HG03565 (cell line): Measurements from ENCODE around the gene THOC5.
"Not testable (repeated sequence)": the region's sequence is repeated elsewhere in the genome, so short reads cannot be mapped to it uniquely, and the experiment has no call there.

Experiments used
- ATAC-seq: cut with Tn5 transposase; IDR thresholded peaks from one replicate; pipeline ENCODE4 v1.9.1; 2021; ENCODE audit warnings: mild to moderate bottlenecking, moderate library complexity; ENCODE audit not compliant: unreplicated experiment

Gene THOC5

GRCh38 chr22:29511126-29511862, 42.3 kb downstream of the THOC5 start:
- no peak for ATAC-seq

- ATAC-seq, result no peak
Observed at GRCh38 chr22:29510542-29510941, 43.0 kb downstream of the THOC5 start.

GRCh38 chr22:29509815-29510214, 43.7 kb downstream of the THOC5 start:
- ATAC-seq, result no peak

- ATAC-seq, result no peak
Observed at GRCh38 chr22:29509298-29509697, 44.3 kb downstream of the THOC5 start.

- ATAC-seq, result no peak
Observed at GRCh38 chr22:29503811-29504372, 49.7 kb downstream of the THOC5 start.

- no peak for ATAC-seq
Observed at GRCh38 chr22:29499852-29500251, 53.7 kb downstream of the THOC5 start.

GRCh38 chr22:29493636-29494035, 59.9 kb downstream of the THOC5 start:
- no peak for ATAC-seq

GRCh38 chr22:29491012-29491411, 62.5 kb downstream of the THOC5 start:
- no peak for ATAC-seq

GRCh38 chr22:29489127-29489780, 64.3 kb downstream of the THOC5 start:
- not testable (repeated sequence) for ATAC-seq

GRCh38 chr22:29487426-29487986, 66.1 kb downstream of the THOC5 start:
- no peak for ATAC-seq

- no peak for ATAC-seq
Observed at GRCh38 chr22:29485448-29485847, 68.1 kb downstream of the THOC5 start.

GRCh38 chr22:29484642-29485041, 68.9 kb downstream of the THOC5 start:
- ATAC-seq, result no peak

GRCh38 chr22:29483254-29483653, 70.3 kb downstream of the THOC5 start:
- ATAC-seq, result no peak

GRCh38 chr22:29482726-29483125, 70.8 kb downstream of the THOC5 start:
- ATAC-seq, result no peak

GRCh38 chr22:29482253-29482652, 71.3 kb downstream of the THOC5 start:
- ATAC-seq, result no peak

- no peak for ATAC-seq
Observed at GRCh38 chr22:29481265-29482000, 72.1 kb downstream of the THOC5 start.

- no peak for ATAC-seq
Observed at GRCh38 chr22:29480512-29481264, 72.9 kb downstream of the THOC5 start.

GRCh38 chr22:29480262-29480511, 73.4 kb downstream of the THOC5 start:
- no peak for ATAC-seq

GRCh38 chr22:29479417-29480261, 73.9 kb downstream of the THOC5 start, which contains the start of gene NEFH:
NEFH (plus strand) TSS chr22:29480218; CDS start chr22:29480263, 45 bp downstream.
- no peak for ATAC-seq
